ENCODE data around the gene SERPINA12. TPM values are rescaled to one million over a fixed set of nuclear protein-coding genes. Genes with fewer than 3 reads are reported as not detected.
A peak's percentile ranks its signal among the peaks of the same experiment; 100 is the strongest.

Gene SERPINA12, protein sequence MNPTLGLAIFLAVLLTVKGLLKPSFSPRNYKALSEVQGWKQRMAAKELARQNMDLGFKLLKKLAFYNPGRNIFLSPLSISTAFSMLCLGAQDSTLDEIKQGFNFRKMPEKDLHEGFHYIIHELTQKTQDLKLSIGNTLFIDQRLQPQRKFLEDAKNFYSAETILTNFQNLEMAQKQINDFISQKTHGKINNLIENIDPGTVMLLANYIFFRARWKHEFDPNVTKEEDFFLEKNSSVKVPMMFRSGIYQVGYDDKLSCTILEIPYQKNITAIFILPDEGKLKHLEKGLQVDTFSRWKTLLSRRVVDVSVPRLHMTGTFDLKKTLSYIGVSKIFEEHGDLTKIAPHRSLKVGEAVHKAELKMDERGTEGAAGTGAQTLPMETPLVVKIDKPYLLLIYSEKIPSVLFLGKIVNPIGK
- 8.6 TPM for total RNA-seq

DNA sequence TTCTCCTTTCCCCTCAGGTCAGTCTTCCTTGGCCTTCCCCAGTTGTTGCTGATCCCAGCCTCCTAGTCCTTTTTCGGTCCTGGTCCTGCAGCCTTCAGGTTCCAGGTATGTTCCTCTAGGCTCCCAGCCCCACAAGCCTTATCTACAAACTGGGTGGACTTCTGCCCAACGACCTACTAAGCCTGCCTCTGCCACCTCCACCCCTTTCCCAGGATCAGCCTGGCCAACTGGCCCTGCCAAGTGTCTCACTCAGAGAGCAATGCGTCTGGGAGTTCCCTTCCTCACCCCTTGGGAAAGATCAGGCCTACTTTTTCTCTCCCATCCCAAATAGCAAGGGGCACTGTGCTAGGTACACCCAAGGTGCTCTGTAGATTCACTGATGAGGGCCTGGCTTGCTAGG, at the start of gene SERPINA12:
SERPINA12 (minus strand) TSS at position 114 of the 400 bp plus-strand sequence. CDS start 11,072 bp downstream, outside the sequence.
- intact Hi-C loops (cut with DNase I), result no loop called here
- Histone ChIP-seq H3K27me3 (no peaks in the 10 kb centered on the region), H3K36me3 (no peaks in the 10 kb centered on the region), H3K27ac (no peak within 1 kb of the TSS), H3K4me3 (no peak within 1 kb of the TSS), H3K9me3 (no peaks in the 10 kb centered on the region), H3K4me1 (no peaks in the 10 kb centered on the region)
- DNase-seq (ENCODE audit: extremely low spot score in 2 of 2), result peak in 1 of 2 donors; percentile 64
- TF ChIP-seq, protein P1, sequence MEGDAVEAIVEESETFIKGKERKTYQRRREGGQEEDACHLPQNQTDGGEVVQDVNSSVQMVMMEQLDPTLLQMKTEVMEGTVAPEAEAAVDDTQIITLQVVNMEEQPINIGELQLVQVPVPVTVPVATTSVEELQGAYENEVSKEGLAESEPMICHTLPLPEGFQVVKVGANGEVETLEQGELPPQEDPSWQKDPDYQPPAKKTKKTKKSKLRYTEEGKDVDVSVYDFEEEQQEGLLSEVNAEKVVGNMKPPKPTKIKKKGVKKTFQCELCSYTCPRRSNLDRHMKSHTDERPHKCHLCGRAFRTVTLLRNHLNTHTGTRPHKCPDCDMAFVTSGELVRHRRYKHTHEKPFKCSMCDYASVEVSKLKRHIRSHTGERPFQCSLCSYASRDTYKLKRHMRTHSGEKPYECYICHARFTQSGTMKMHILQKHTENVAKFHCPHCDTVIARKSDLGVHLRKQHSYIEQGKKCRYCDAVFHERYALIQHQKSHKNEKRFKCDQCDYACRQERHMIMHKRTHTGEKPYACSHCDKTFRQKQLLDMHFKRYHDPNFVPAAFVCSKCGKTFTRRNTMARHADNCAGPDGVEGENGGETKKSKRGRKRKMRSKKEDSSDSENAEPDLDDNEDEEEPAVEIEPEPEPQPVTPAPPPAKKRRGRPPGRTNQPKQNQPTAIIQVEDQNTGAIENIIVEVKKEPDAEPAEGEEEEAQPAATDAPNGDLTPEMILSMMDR (IDR thresholded peaks at IDR 0.05), result no peak
- TF ChIP-seq POLR2AphosphoS5 (IDR thresholded peaks at IDR 0.05; ENCODE audit: insufficient read depth in 1 of 2, low read depth in 1 of 2), result no peak
- TF ChIP-seq POLR2A (IDR thresholded peaks at IDR 0.05), result no peak

DNA sequence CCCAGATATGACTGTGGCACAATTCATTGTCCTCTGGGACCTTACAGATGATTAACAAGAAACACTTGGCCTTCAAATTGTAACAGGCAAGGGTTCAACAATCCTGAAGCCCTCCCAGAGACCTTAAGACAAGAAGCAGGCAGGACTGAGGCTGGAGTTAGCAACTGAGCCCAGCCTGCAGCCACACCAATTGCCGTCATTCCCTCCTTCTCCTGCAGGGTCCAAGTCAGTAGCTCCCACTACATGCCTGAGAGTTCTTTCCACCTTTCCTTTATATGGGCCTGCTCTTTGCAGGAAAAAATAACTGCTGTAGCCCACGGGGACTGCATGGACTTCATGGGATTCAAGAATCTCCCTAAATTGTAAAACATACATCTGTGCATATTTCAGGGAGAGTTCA, 49.6 kb upstream of the SERPINA12 start:
- Histone ChIP-seq H3K4me3 (no peak overlapping the region), H3K36me3 (no peaks in the 10 kb centered on the region), H3K27me3 (no peaks in the 10 kb centered on the region), H3K27ac (no peak overlapping the region), H3K4me1 (no peaks in the 10 kb centered on the region), H3K9me3 (no peaks in the 10 kb centered on the region)
- no peak for DNase-seq (ENCODE audit: extremely low spot score in 2 of 2)
- intact Hi-C loops (cut with DNase I), result no loop called here
- TF ChIP-seq, protein P1 (IDR thresholded peaks at IDR 0.05), result no peak
- TF ChIP-seq POLR2A (IDR thresholded peaks at IDR 0.05) (no peak), POLR2AphosphoS5 (IDR thresholded peaks at IDR 0.05; ENCODE audit: insufficient read depth in 1 of 2, low read depth in 1 of 2) (no peak)

DNA sequence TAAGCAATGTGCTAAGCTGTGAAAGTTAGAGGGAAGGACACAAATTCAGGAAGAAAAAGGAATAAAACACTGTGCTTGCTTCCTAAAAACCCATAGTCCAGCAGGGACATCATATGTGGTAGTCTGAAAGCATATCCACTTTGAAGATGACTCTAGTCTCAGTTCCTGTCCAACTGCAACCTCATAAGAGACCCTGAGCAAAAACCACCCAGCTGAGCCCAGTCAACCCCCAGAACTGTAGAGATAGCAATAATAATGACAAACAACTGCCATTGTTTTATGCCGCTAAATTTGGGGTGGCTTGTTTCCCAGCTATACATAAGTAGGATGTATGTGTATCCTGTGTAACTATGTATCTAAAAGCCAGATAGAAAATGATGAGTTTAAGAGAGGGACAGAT, 48.1 kb upstream of the SERPINA12 start:
- Histone ChIP-seq H3K36me3 (no peaks in the 10 kb centered on the region), H3K4me3 (no peak overlapping the region), H3K9me3 (no peaks in the 10 kb centered on the region), H3K27me3 (no peaks in the 10 kb centered on the region), H3K27ac (no peak overlapping the region), H3K4me1 (no peaks in the 10 kb centered on the region)
- no peak for TF ChIP-seq POLR2A (IDR thresholded peaks at IDR 0.05)
- DNase-seq (ENCODE audit: extremely low spot score in 2 of 2), result no peak
- intact Hi-C loops (cut with DNase I), result no loop called here

DNA sequence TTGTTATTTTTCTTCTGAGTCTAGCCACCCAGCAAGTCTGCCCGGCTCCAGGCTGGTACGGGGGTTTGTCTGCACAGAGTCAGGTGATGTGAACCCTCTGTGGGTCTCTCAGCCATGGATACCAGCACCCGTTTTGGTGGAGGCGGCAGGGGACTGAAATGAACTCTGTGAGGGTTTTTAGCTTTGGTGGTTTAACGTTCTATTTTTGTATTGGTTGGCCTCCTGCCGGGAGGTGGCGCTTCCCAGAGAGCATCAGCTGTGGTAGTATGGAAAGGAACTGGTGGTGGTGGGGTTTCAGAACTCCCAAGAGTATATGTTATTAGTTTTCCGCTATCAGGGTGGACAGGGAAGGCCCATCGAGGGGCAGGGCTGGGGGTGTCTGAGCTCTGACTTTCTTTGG, 46.7 kb upstream of the SERPINA12 start:
- no peak for DNase-seq (ENCODE audit: extremely low spot score in 2 of 2)
- Histone ChIP-seq H3K27ac (no peak overlapping the region), H3K9me3 (no peaks in the 10 kb centered on the region), H3K4me1 (no peaks in the 10 kb centered on the region), H3K36me3 (no peaks in the 10 kb centered on the region), H3K4me3 (no peak overlapping the region), H3K27me3 (no peaks in the 10 kb centered on the region)
- TF ChIP-seq POLR2AphosphoS5 (IDR thresholded peaks at IDR 0.05; ENCODE audit: insufficient read depth in 1 of 2, low read depth in 1 of 2), result no peak
- TF ChIP-seq POLR2A (IDR thresholded peaks at IDR 0.05), result no peak
- TF ChIP-seq, protein P1 (IDR thresholded peaks at IDR 0.05), result no peak
- intact Hi-C loops (cut with DNase I), result no loop called here

DNA sequence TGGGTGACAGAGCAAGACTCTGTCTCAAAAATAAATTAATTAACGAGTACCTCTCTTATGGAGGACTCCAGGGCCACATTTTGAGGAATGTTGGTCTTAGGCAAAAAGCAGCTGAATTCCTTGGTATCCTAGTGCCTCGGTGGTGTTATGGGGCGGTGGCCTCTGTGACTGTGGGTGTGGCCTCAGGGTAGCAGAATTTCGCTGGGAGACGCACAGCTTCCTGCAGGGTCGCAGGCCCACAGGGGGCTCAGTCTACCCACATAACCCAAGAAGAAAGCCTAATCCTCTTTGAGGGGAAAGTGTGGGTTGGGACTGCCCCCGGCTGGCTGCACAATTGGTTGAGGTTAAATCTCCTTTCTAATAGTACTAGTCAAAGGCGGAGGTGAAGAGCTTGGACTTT, 40.8 kb upstream of the SERPINA12 start:
- no peak for TF ChIP-seq POLR2A (IDR thresholded peaks at IDR 0.05)
- TF ChIP-seq, protein P1 (IDR thresholded peaks at IDR 0.05), result no peak
- TF ChIP-seq POLR2AphosphoS5 (IDR thresholded peaks at IDR 0.05; ENCODE audit: insufficient read depth in 1 of 2, low read depth in 1 of 2), result no peak
- no peak overlapping the region for H3K4me3 ChIP-seq
- peaks cover 8% of the 10 kb centered on the region for H3K4me1 ChIP-seq
- no peaks in the 10 kb centered on the region for H3K27me3 ChIP-seq
- intact Hi-C loops (cut with DNase I), result no loop called here
- DNase-seq (ENCODE audit: extremely low spot score in 2 of 2), result peak; percentile 22 to 62
- H3K36me3 ChIP-seq, result no peaks in the 10 kb centered on the region
- no peaks in the 10 kb centered on the region for H3K9me3 ChIP-seq
- H3K27ac ChIP-seq, result no peak overlapping the region

Measured in vagina (tissue), 2 donors.